K562 (cell line): ENCODE measurements around the gene REP15. TPM values are rescaled to one million over a fixed set of nuclear protein-coding genes. Genes with fewer than 3 reads are reported as not detected.

ENCODE experiments used
- CBFA2T2 ChIP-seq: fragments of 450-650 bp; conservative IDR thresholded peaks from 2 replicates; pipeline ENCODE4 v1.6.1; 2017; ENCODE audit warnings: mild to moderate bottlenecking
- KAT2B ChIP-seq: IDR thresholded peaks from one replicate; pipeline ENCODE4 v1.6.1; 2012; ENCODE audit warnings: low read depth, mild to moderate bottlenecking, control low read depth, inconsistent platforms, low read length, moderate library complexity
- LARP7 ChIP-seq: fragments of 450-650 bp; IDR thresholded peaks from 2 replicates; pipeline ENCODE4 v1.6.1; 2016
- NFRKB ChIP-seq: fragments of 450-650 bp; IDR thresholded peaks from 2 replicates; pipeline ENCODE4 v1.6.1; 2016; ENCODE audit warnings: low read depth
- REST ChIP-seq, 2 experiments: fragments of 450-650 bp; formaldehyde crosslinking in 1 of 2; IDR thresholded peaks; 2 replicates each; pipeline versions ENCODE4 v1.4.0 to v1.6.1; 2014 to 2020; ENCODE audit warnings: mild to moderate bottlenecking in 2 of 2, borderline replicate concordance in 1 of 2, low read depth in 1 of 2
- SMC3 ChIP-seq: conservative IDR thresholded peaks from 2 replicates; pipeline ENCODE4 v1.6.1; 2011; ENCODE audit warnings: low read depth, low read length, improper control_type of control experiment; ENCODE audit not compliant: insufficient read depth
- SP1 ChIP-seq: sonication (generic); formaldehyde crosslinking; IDR thresholded peaks from 2 replicates; pipeline ENCODE4 v1.8.1; 2022; ENCODE audit warnings: mild to moderate bottlenecking, missing genetic modification reagents
- ZBTB11 ChIP-seq, 3 experiments: fragments of 200-800 bp in 1 of 3; fragments of 250-450 bp in 1 of 3; fragments of 450-650 bp in 1 of 3; sonication (Bioruptor Pico) in 1 of 3; sonication (Bioruptor generic) in 1 of 3; formaldehyde crosslinking in 1 of 3; IDR thresholded peaks; 2 replicates each; pipeline versions ENCODE4 v1.6.1 to v1.8.0; 2016 to 2022; ENCODE audit warnings: mild to moderate bottlenecking in 2 of 3, missing genetic modification characterization in 2 of 3, missing compliant biosample characterization in 1 of 3, moderate library complexity in 1 of 3
- ZHX1 ChIP-seq: fragments of 150-350 bp; conservative IDR thresholded peaks from 2 replicates; pipeline ENCODE4 v1.6.1; 2014; ENCODE audit warnings: low read length
- ZNF696 ChIP-seq: fragments of 250-450 bp; sonication (Bioruptor Pico); conservative IDR thresholded peaks from 2 replicates; pipeline ENCODE4 v1.4.0; 2020; ENCODE audit warnings: mild to moderate bottlenecking, moderate library complexity
- ZNF830 ChIP-seq: fragments of 250-450 bp; sonication (Bioruptor Pico); IDR thresholded peaks from 2 replicates; pipeline ENCODE4 v1.5.0; 2021; ENCODE audit warnings: mild to moderate bottlenecking
- polyA plus RNA-seq, 8 experiments: library from polyadenylated mRNA; depleted of rRNA in 4 of 8; stranded (reverse) in 5 of 8; unstranded in 3 of 8; fragments of >200 nt; fragmentation: Nextera tagmentation in 2 of 8; fragmentation: Illumina TruSeq in 1 of 8; extraction: Ambion mirVana in 2 of 8; extraction: Trizol in 1 of 8; gene quantifications; 2 replicates each; pipeline versions ENCODE4 v1.2.1 to v1.2.3, GENCODE V29; 2011 to 2014; ENCODE audit warnings: inconsistent platforms in 1 of 8, missing spikeins in 1 of 8
- total RNA-seq, 7 experiments: library from RNA; depleted of rRNA in 6 of 7; stranded (reverse); fragments of >200 nt in 6 of 7; fragmentation: Illumina TruSeq in 2 of 7; extraction: Trizol in 2 of 7; gene quantifications; 2 replicates each; pipeline versions ENCODE4 v1.2.1 to v1.2.3, GENCODE V29; 2011 to 2021; ENCODE audit warnings: low replicate concordance in 1 of 7

REP15 gene
- total and polyA plus RNA-seq, 9 of the 15 experiments (the other 6 are each of a cell fraction or from before 2014, with no cell fraction given) = not detected

GRCh38 chr12:27652174-27652763, 44.0 kb upstream of the REP15 start (continued):
- TF ChIP-seq REST (IDR thresholded peaks at IDR 0.05; ENCODE audit: borderline replicate concordance) (peak; percentile 25; the same call in 1 of the 2 replicates), REST (CRISPR knock-in tag; IDR thresholded peaks at IDR 0.05; ENCODE audit: low read depth) (no peak), SMC3 (0 out of 2 replicates have a peak, but pooled peaks have one; percentile 27), KAT2B (no peak), NFRKB (no peak), SP1 (CRISPR knock-in tag) (no peak), ZBTB11 (CRISPR knock-in tag; IDR thresholded peaks at IDR 0.05) (no peak), LARP7 (no peak), ZNF830 (no peak), ZHX1 (no peak), ZNF696 (CRISPR knock-in tag) (no peak), CBFA2T2 (no peak)
